ENCODE measurements around the gene DAGLA. TPM values are rescaled to one million over a fixed set of nuclear protein-coding genes. Genes with fewer than 3 reads are reported as not detected.

The DAGLA gene
- total RNA-seq, 1 experiment from 2014 or later = 10.1 TPM

DNA sequence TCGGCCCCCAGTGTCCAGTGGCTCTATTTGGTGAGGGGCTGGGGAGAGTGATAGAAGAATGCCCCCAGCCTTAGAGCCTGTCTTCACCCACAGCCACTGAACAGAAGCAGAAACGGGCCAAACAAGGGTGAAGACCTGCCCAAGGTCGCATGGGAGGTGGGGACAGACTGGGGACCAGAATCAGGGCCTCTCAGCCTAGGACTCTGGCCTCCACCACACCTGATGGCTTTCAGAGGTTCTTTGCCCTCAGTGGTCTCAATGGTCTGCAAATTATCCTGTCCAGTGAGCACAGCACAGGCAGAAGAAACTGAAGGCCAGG, 67.7 kb downstream of the DAGLA start:
- ChIA-PET POLR2A (ENCODE audit: unreplicated experiment) (interaction anchor here (0.6 kb wide), 1 partner anchor 18 kb away, joined by 5 read pairs; no protein-coding TSS in a partner anchor), CTCF (interaction anchor here (0.6 kb wide), 1 partner anchor 207 kb away, joined by 6 read pairs; no protein-coding TSS in a partner anchor)
- TF ChIP-seq, protein P1, sequence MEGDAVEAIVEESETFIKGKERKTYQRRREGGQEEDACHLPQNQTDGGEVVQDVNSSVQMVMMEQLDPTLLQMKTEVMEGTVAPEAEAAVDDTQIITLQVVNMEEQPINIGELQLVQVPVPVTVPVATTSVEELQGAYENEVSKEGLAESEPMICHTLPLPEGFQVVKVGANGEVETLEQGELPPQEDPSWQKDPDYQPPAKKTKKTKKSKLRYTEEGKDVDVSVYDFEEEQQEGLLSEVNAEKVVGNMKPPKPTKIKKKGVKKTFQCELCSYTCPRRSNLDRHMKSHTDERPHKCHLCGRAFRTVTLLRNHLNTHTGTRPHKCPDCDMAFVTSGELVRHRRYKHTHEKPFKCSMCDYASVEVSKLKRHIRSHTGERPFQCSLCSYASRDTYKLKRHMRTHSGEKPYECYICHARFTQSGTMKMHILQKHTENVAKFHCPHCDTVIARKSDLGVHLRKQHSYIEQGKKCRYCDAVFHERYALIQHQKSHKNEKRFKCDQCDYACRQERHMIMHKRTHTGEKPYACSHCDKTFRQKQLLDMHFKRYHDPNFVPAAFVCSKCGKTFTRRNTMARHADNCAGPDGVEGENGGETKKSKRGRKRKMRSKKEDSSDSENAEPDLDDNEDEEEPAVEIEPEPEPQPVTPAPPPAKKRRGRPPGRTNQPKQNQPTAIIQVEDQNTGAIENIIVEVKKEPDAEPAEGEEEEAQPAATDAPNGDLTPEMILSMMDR (conservative IDR thresholded peaks at IDR 0.05) = peak; percentile 36; the same call in 1 of the 2 replicates
- TF ChIP-seq EZH2 (IDR thresholded peaks at IDR 0.05; ENCODE audit: low read depth) = no peak
- no peak overlapping the region; the same call in 1 of the 2 replicates for H3K4me2 ChIP-seq
- no peaks in the 10 kb centered on the region for H3K36me3 ChIP-seq (ENCODE audit: low read depth)
- H3K79me2 ChIP-seq (ENCODE audit: low read depth) = no peaks in the 10 kb centered on the region
- H2AFZ ChIP-seq = no peak overlapping the region
- intact Hi-C loops (cut with micrococcal nuclease; ENCODE audit: unreplicated experiment) = loop anchor here (1.0 to 5.0 kb wide), 4 partner anchors 28 to 359 kb away; partner anchors contain the start of genes FEN1 and TMEM258
- no peaks in the 10 kb centered on the region for H3K9me3 ChIP-seq (ENCODE audit: insufficient read depth, low read depth)
- H3K9me2 ChIP-seq (ENCODE audit: insufficient read depth) = no peaks in the 10 kb centered on the region
- no peaks in the 10 kb centered on the region for H3K27me3 ChIP-seq (ENCODE audit: insufficient read depth, low read depth)
- H3K4me1 ChIP-seq (replicated peaks; ENCODE audit: insufficient read depth) = peaks cover 14% of the 10 kb centered on the region
- H3F3A ChIP-seq (ENCODE audit: insufficient read depth, low read depth) = peaks cover 5% of the 10 kb centered on the region; the same call in 1 of the 2 replicates
- no peak overlapping the region for H3K4me3 ChIP-seq
- H3K27ac ChIP-seq = no peak overlapping the region
- no TSS peak for BruUV-seq (replicated peaks)
- H4K20me1 ChIP-seq (ENCODE audit: insufficient read depth) = no peaks in the 10 kb centered on the region
- DNase-seq = no peak

DNA sequence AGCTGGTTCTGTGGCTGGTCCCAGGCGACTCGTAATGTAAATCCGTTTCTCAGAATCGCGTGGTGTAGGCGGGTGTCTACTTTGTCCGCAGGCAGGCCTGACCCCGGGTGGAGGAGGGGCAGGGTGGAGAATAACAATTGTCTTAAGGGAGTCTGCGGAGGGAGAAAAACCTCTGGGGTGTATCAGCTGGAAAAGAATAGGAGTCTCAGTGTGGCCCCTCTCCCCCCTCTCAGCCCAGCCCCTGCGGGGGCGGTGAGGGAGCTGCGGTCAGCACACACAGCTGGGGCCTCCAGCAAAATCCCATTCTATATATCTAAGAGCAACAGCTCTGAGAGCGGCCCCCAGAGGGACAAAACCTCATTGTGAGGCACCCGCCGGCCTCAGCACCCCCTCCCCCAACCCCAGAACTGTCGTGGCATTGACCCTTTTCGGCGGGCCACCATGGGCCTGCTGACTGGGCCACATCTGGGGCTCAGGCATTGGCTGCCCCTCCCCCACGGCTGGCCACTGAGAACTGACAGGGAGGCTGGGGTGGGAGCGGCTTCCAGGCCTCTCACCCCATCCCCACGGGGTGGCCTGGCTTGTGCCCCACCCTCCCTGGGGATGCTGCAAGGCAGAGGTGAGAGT, 69.5 kb downstream of the DAGLA start:
- H3K4me2 ChIP-seq = no peak overlapping the region

DNA sequence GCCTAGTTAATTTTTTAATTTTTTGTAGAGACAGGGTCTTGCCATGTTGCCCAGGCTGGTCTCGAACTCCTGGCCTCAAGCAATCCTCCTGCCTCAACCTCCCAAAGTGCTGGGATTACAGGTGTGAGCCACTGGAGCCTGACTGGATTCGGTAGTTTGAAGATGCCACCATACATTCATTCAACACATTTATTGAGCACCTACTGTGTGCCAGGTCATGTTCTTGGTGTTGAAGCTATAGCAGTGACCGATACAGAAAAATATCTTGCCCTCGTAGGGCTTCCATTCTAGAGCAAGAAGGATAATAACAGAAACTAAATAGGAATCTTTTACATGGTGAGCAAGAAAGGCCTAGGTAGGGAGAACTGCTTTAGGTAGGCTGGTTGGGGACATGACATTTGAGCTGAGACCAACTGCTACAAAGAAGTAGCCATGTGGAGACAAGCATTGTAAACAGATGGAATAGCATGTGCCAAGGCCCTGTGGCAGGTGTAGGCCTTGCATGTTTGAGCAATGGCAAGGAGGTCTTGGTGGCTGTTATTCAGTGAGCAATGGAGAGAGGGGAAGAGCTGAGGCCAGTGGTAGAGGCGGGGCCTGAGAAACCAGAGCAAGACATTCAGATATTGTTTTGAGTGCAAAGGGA, 70.6 kb downstream of the DAGLA start:
- Histone ChIP-seq H4K20me1 (ENCODE audit: insufficient read depth) (no peaks in the 10 kb centered on the region), H3K36me3 (ENCODE audit: low read depth) (no peaks in the 10 kb centered on the region), H3K4me3 (no peak overlapping the region), H3K9me3 (ENCODE audit: insufficient read depth, low read depth) (no peaks in the 10 kb centered on the region), H3K4me2 (no peak overlapping the region), H3K4me1 (replicated peaks; ENCODE audit: insufficient read depth) (peaks cover 18% of the 10 kb centered on the region), H3K79me2 (ENCODE audit: low read depth) (no peaks in the 10 kb centered on the region), H3K9me2 (ENCODE audit: insufficient read depth) (no peaks in the 10 kb centered on the region), H3K27me3 (ENCODE audit: insufficient read depth, low read depth) (no peaks in the 10 kb centered on the region), H3K27ac (no peak overlapping the region), H2AFZ (no peak overlapping the region), H3F3A (ENCODE audit: insufficient read depth, low read depth) (no peaks in the 10 kb centered on the region; the same call in 1 of the 2 replicates)
- ChIA-PET POLR2A (ENCODE audit: unreplicated experiment) (no interaction called here), CTCF (interaction anchor here (1.2 kb wide), 1 partner anchor 28 kb away, joined by 3 read pairs; no protein-coding TSS in a partner anchor)
- TF ChIP-seq, protein P1 (conservative IDR thresholded peaks at IDR 0.05) = no peak
- TF ChIP-seq EZH2 (IDR thresholded peaks at IDR 0.05; ENCODE audit: low read depth) = no peak
- BruUV-seq (replicated peaks) = no TSS peak
- intact Hi-C loops (cut with micrococcal nuclease; ENCODE audit: unreplicated experiment) = no loop called here
- no peak for DNase-seq

More for the DNA sequence above, 69.5 kb downstream of the DAGLA start:
- ChIA-PET CTCF (no interaction called here), POLR2A (ENCODE audit: unreplicated experiment) (no interaction called here)
- intact Hi-C loops (cut with micrococcal nuclease; ENCODE audit: unreplicated experiment) = loop anchor here (5.0 kb wide), 2 partner anchors 43 to 358 kb away; partner anchors contain the start of genes FEN1 and TMEM258
- no peaks in the 10 kb centered on the region for H3K9me3 ChIP-seq (ENCODE audit: insufficient read depth, low read depth)
- no peak for DNase-seq
- no TSS peak for BruUV-seq (replicated peaks)
- no peaks in the 10 kb centered on the region for H3K9me2 ChIP-seq (ENCODE audit: insufficient read depth)
- no peak overlapping the region for H3K27ac ChIP-seq
- H3K27me3 ChIP-seq (ENCODE audit: insufficient read depth, low read depth) = no peaks in the 10 kb centered on the region
- H3F3A ChIP-seq (ENCODE audit: insufficient read depth, low read depth) = no peaks in the 10 kb centered on the region; the same call in 1 of the 2 replicates
- TF ChIP-seq, protein P1 (conservative IDR thresholded peaks at IDR 0.05) = no peak
- TF ChIP-seq EZH2 (IDR thresholded peaks at IDR 0.05; ENCODE audit: low read depth) = no peak
- no peaks in the 10 kb centered on the region for H4K20me1 ChIP-seq (ENCODE audit: insufficient read depth)
- no peaks in the 10 kb centered on the region for H3K79me2 ChIP-seq (ENCODE audit: low read depth)
- no peaks in the 10 kb centered on the region for H3K36me3 ChIP-seq (ENCODE audit: low read depth)
- no peak overlapping the region for H3K4me3 ChIP-seq
- peaks cover 15% of the 10 kb centered on the region for H3K4me1 ChIP-seq (replicated peaks; ENCODE audit: insufficient read depth)
- no peak overlapping the region for H2AFZ ChIP-seq

Measured in PC-9 (cell line).